IMR-90 (cell line): Measurements from ENCODE around the gene NKAIN2. TPM values are rescaled to one million over a fixed set of nuclear protein-coding genes. Genes with fewer than 3 reads are reported as not detected.

ENCODE experiments used
- ATAC-seq: fragments of 200-7000 bp; cut with Tn5 transposase; 2 replicates; pipeline ENCODE4 v1.9.1; 2020; ENCODE audit warnings: low read depth, mild to moderate bottlenecking, moderate library complexity
- BruUV-seq: library from RNA; stranded (reverse); fragments of 400-500 nt; replicated peaks from 2 replicates; lab custom pipeline; 2021; lab: Mats Ljungman, UMichigan
- CTCF ChIA-PET: fragments of 300-600 bp; formaldehyde crosslinking; extraction: SDS; loops from one replicate; lab custom pipeline; 2021; ENCODE audit warnings: antibody characterized with exemption; lab: Yijun Ruan, JAX
- POLR2A ChIA-PET: fragments of 300-600 bp; sonication (Branson Sonifier 250); formaldehyde crosslinking; loops from one replicate; lab custom pipeline; 2022; ENCODE audit warnings: antibody characterized with exemption; ENCODE audit not compliant: unreplicated experiment; lab: Charles Lee
- DNase-seq: peaks from one replicate; pipeline ENCODE4 v3.0.0; 2013
- H2AFZ ChIP-seq: replicated peaks from 2 replicates; pipeline ENCODE3; 2013; ENCODE audit warnings: low read length, mild to moderate bottlenecking; ENCODE audit not compliant: poor library complexity
- H2AK5ac ChIP-seq: 2 replicates; pipeline ENCODE4 v1.6.1; 2013; ENCODE audit warnings: low read depth, low read length, inconsistent platforms
- H2AK9ac ChIP-seq: replicated peaks from 2 replicates; pipeline ENCODE3; 2013; ENCODE audit warnings: mild to moderate bottlenecking, low read depth, low read length, moderate library complexity; ENCODE audit not compliant: poor library complexity
- H2BK120ac ChIP-seq: 2 replicates; pipeline ENCODE4 v1.6.1; 2013; ENCODE audit warnings: low read depth, low read length, inconsistent platforms
- H2BK15ac ChIP-seq: 3 replicates; pipeline ENCODE4 v1.6.1; 2013; ENCODE audit warnings: low read depth, low read length, inconsistent platforms
- H2BK20ac ChIP-seq: 2 replicates; pipeline ENCODE4 v1.6.1; 2013; ENCODE audit warnings: low read depth, mild to moderate bottlenecking, inconsistent platforms, low read length, moderate library complexity
- H2BK5ac ChIP-seq: 2 replicates; pipeline ENCODE4 v1.6.1; 2013; ENCODE audit warnings: mild to moderate bottlenecking, low read depth, low read length, inconsistent platforms; ENCODE audit not compliant: poor library complexity, severe bottlenecking
- H3K14ac ChIP-seq: replicated peaks from 2 replicates; pipeline ENCODE4 v1.6.1; 2013; ENCODE audit warnings: low read depth, low read length, inconsistent platforms
- H3K18ac ChIP-seq: 2 replicates; pipeline ENCODE4 v1.6.1; 2013; ENCODE audit warnings: low read depth, low read length, control low read depth
- H3K23ac ChIP-seq: 2 replicates; pipeline ENCODE4 v1.6.1; 2013; ENCODE audit warnings: low read depth, low read length, inconsistent platforms
- H3K27ac ChIP-seq: 2 replicates; pipeline ENCODE4 v1.5.1; 2013; ENCODE audit warnings: mild to moderate bottlenecking, control low read depth, low read length; ENCODE audit not compliant: insufficient read depth
- H3K27me3 ChIP-seq: 2 replicates; pipeline ENCODE4 v1.6.1; 2013; ENCODE audit warnings: low read length; ENCODE audit not compliant: control insufficient read depth, insufficient read depth
- H3K36me3 ChIP-seq: 2 replicates; pipeline ENCODE4 v1.6.1; 2013; ENCODE audit warnings: low read length, mixed read lengths; ENCODE audit not compliant: control insufficient read depth, insufficient read depth
- H3K4ac ChIP-seq: 2 replicates; pipeline ENCODE4 v1.6.1; 2013; ENCODE audit warnings: low read depth, low read length, inconsistent platforms
- H3K4me1 ChIP-seq: 2 replicates; pipeline ENCODE4 v1.6.1; 2013; ENCODE audit warnings: low read length, mixed read lengths; ENCODE audit not compliant: control insufficient read depth, insufficient read depth
- H3K4me2 ChIP-seq: 2 replicates; pipeline ENCODE4 v1.6.1; 2013; ENCODE audit warnings: low read depth, mild to moderate bottlenecking, control low read depth, low read length, moderate library complexity
- H3K4me3 ChIP-seq: 2 replicates; pipeline ENCODE4 v1.5.1; 2013; ENCODE audit warnings: low read depth, mild to moderate bottlenecking, control low read depth, low read length, moderate library complexity; ENCODE audit not compliant: insufficient read depth
- H3K56ac ChIP-seq: 2 replicates; pipeline ENCODE4 v1.6.1; 2013; ENCODE audit warnings: low read length, inconsistent platforms; ENCODE audit not compliant: insufficient read depth; ENCODE audit errors: extremely low read depth
- H3K79me1 ChIP-seq, 2 experiments: 2 replicates each; pipeline ENCODE4 v1.6.1; 2013; ENCODE audit warnings: low read length in 2 of 2, inconsistent platforms in 1 of 2, low read depth in 1 of 2
- H3K9ac ChIP-seq: 2 replicates; pipeline ENCODE4 v1.6.1; 2013; ENCODE audit warnings: low read depth, low read length, control low read depth
- H3K9me1 ChIP-seq: 2 replicates; pipeline ENCODE4 v1.6.1; 2013; ENCODE audit warnings: low read length, inconsistent platforms; ENCODE audit not compliant: insufficient read depth
- H3K9me3 ChIP-seq: 2 replicates; pipeline ENCODE4 v1.6.1; 2013; ENCODE audit warnings: low read length; ENCODE audit not compliant: control insufficient read depth, insufficient read depth
- H4K20me1 ChIP-seq: 2 replicates; pipeline ENCODE4 v1.6.1; 2013; ENCODE audit warnings: low read length, inconsistent platforms; ENCODE audit not compliant: insufficient read depth
- H4K5ac ChIP-seq: 2 replicates; pipeline ENCODE4 v1.6.1; 2013; ENCODE audit warnings: mild to moderate bottlenecking, low read depth, low read length, control low read depth
- H4K8ac ChIP-seq, 2 experiments: 2 replicates each; pipeline ENCODE4 v1.6.1; 2013; ENCODE audit warnings: low read depth in 2 of 2, low read length in 2 of 2, control low read depth in 1 of 2, inconsistent platforms in 1 of 2
- H4K91ac ChIP-seq: 2 replicates; pipeline ENCODE4 v1.6.1; 2013; ENCODE audit warnings: low read depth, low read length, inconsistent platforms; ENCODE audit not compliant: insufficient read depth
- FOS ChIP-seq: fragments of 150-350 bp; IDR thresholded peaks from 2 replicates; pipeline ENCODE4 v1.6.1; 2016; ENCODE audit warnings: low read depth, low read length
- MAZ ChIP-seq: IDR thresholded peaks from 2 replicates; pipeline ENCODE4 v1.6.1; 2012; ENCODE audit warnings: low read depth, mild to moderate bottlenecking, low read length, improper control_type of control experiment, moderate library complexity, borderline replicate concordance
- POLR2A ChIP-seq: IDR thresholded peaks from 2 replicates; pipeline ENCODE4 v1.6.1; 2012; ENCODE audit warnings: mild to moderate bottlenecking, low read depth, low read length
- RFX5 ChIP-seq: IDR thresholded peaks from 2 replicates; pipeline ENCODE4 v1.8.0; 2012; ENCODE audit warnings: low read depth, mild to moderate bottlenecking, low read length, moderate library complexity
- SMC3 ChIP-seq: fragments of 150-350 bp; IDR thresholded peaks from 2 replicates; pipeline ENCODE4 v1.6.1; 2016; ENCODE audit warnings: low read depth, mild to moderate bottlenecking, antibody characterized with exemption, low read length, moderate library complexity
- WGBS, 2 experiments: methylation state at CpG; one replicate each; pipeline versions ENCODE4 v1.1.5 to v1.1.7; 2013; ENCODE audit warnings: missing lambda C conversion rate in 2 of 2; ENCODE audit not compliant: insufficient read length in 1 of 2; ENCODE audit errors: extremely low coverage in 2 of 2; 5-methylcytosine and 5-hydroxymethylcytosine counted together
- dilution Hi-C: fragments of 300-500 bp; cut with HindIII; formaldehyde crosslinking; loops from one replicate; pipeline ENCODE4 v1.14.3; 2018; ENCODE audit warnings: low sequenced_read_pairs; ENCODE audit not compliant: unreplicated experiment
- in situ Hi-C: fragments of 300-500 bp; cut with MboI; formaldehyde crosslinking; loops from 3 replicates; pipeline ENCODE4 v1.14.3; 2019; ENCODE audit warnings: low sequenced_read_pairs, inconsistent platforms, mixed read lengths
- intact Hi-C: fragments of 100-400 bp; cut with micrococcal nuclease; formaldehyde crosslinking; loops from 2 replicates; pipeline ENCODE4 v1.10.0; 2022
- polyA plus RNA-seq, 3 experiments: library from polyadenylated mRNA; depleted of rRNA; stranded (reverse); fragments of >200 nt; gene quantifications; 2 replicates each; pipeline ENCODE4 v1.2.3, GENCODE V29; 2012; ENCODE audit warnings: low replicate concordance in 1 of 3
- total RNA-seq: library from RNA; depleted of rRNA; stranded (reverse); fragments of >200 nt; gene quantifications from 2 replicates; pipeline ENCODE4 v1.2.3, GENCODE V29; 2012
- TF ChIP-seq, protein P1 (sequence below): conservative IDR thresholded peaks from 2 replicates; pipeline ENCODE4 v1.5.1; 2012; ENCODE audit warnings: mild to moderate bottlenecking, low read depth, low read length, improper control_type of control experiment
- TF ChIP-seq, protein P2 (sequence below): fragments of 150-350 bp; IDR thresholded peaks from 2 replicates; pipeline ENCODE4 v1.6.1; 2016; ENCODE audit warnings: low read depth, mild to moderate bottlenecking, low read length, moderate library complexity, borderline replicate concordance
- TF ChIP-seq, protein P3 (sequence below): fragments of 150-350 bp; IDR thresholded peaks from 2 replicates; pipeline ENCODE4 v1.6.1; 2017; ENCODE audit warnings: mild to moderate bottlenecking, antibody characterized with exemption, low read length, low read depth

Gene NKAIN2
- total and polyA plus RNA-seq, 2 of the 4 experiments (the other 2 are of a cell fraction) = not detected

DNA sequence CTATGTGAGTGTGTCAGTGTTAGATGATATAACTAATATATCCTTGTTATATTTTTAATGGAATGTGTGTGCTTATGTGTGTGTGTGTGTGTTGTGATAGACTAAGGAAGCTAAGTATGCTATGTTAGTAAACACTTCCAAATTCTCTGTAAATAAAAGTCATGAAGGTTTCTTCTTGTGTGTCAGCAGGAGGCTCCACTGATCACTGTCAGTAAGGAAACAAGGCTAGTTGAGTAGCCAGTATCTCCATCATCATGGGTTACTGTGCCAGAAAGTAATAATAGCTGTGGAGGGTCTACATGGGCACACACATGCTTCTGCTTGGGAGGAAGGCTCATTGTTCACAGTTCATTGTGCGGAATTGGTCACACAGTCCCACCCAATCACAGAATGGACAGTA is 855.8 kb downstream of the NKAIN2 start:
- Histone ChIP-seq H2AK5ac (no peak overlapping the region), H3K79me1 (no peaks in the 10 kb centered on the region), H3K9me3 (no peaks in the 10 kb centered on the region), H3K4me1 (no peaks in the 10 kb centered on the region), H3K27me3 (no peaks in the 10 kb centered on the region), H2BK20ac (no peak overlapping the region), H3K56ac (no peak overlapping the region), H4K8ac (no peak overlapping the region), H2AFZ (no peak overlapping the region), H3K36me3 (no peaks in the 10 kb centered on the region), H3K9ac (no peak overlapping the region), H3K27ac (no peak overlapping the region), H4K91ac (no peak overlapping the region), H3K4me2 (no peak overlapping the region), H3K14ac (no peak overlapping the region), H2AK9ac (no peak overlapping the region), H3K9me1 (no peaks in the 10 kb centered on the region), H3K4me3 (no peak overlapping the region), H3K18ac (no peak overlapping the region), H3K23ac (no peak overlapping the region), H2BK15ac (no peak overlapping the region), H2BK120ac (no peak overlapping the region), H4K5ac (no peak overlapping the region), H4K20me1 (no peaks in the 10 kb centered on the region), H3K4ac (no peak overlapping the region), H2BK5ac (no peak overlapping the region)
- TF ChIP-seq, protein P1, sequence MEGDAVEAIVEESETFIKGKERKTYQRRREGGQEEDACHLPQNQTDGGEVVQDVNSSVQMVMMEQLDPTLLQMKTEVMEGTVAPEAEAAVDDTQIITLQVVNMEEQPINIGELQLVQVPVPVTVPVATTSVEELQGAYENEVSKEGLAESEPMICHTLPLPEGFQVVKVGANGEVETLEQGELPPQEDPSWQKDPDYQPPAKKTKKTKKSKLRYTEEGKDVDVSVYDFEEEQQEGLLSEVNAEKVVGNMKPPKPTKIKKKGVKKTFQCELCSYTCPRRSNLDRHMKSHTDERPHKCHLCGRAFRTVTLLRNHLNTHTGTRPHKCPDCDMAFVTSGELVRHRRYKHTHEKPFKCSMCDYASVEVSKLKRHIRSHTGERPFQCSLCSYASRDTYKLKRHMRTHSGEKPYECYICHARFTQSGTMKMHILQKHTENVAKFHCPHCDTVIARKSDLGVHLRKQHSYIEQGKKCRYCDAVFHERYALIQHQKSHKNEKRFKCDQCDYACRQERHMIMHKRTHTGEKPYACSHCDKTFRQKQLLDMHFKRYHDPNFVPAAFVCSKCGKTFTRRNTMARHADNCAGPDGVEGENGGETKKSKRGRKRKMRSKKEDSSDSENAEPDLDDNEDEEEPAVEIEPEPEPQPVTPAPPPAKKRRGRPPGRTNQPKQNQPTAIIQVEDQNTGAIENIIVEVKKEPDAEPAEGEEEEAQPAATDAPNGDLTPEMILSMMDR = no peak
- TF ChIP-seq, protein P2, sequence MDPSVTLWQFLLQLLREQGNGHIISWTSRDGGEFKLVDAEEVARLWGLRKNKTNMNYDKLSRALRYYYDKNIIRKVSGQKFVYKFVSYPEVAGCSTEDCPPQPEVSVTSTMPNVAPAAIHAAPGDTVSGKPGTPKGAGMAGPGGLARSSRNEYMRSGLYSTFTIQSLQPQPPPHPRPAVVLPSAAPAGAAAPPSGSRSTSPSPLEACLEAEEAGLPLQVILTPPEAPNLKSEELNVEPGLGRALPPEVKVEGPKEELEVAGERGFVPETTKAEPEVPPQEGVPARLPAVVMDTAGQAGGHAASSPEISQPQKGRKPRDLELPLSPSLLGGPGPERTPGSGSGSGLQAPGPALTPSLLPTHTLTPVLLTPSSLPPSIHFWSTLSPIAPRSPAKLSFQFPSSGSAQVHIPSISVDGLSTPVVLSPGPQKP = no peak
- TF ChIP-seq RFX5 (no peak), SMC3 (no peak), POLR2A (no peak), FOS (no peak), MAZ (no peak)
- TF ChIP-seq, protein P3, sequence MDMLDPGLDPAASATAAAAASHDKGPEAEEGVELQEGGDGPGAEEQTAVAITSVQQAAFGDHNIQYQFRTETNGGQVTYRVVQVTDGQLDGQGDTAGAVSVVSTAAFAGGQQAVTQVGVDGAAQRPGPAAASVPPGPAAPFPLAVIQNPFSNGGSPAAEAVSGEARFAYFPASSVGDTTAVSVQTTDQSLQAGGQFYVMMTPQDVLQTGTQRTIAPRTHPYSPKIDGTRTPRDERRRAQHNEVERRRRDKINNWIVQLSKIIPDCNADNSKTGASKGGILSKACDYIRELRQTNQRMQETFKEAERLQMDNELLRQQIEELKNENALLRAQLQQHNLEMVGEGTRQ = no peak
- dilution Hi-C loops = no loop called here
- intact Hi-C loops = no loop called here
- ATAC-seq (no peak), DNase-seq (no peak)
- POLR2A ChIA-PET = no interaction called here
- no TSS peak for BruUV-seq
- WGBS, 2 experiments = no CpG with 5 or more reads among the region's 1 CpG
- in situ Hi-C loops = no loop called here
- CTCF ChIA-PET = no interaction called here
